DOHH2 (cell line): ENCODE measurements around the gene PLCG2.

Source experiments
- CTCF ChIP-seq: fragments of 200-600 bp; sonication (generic); IDR thresholded peaks from one replicate; pipeline ENCODE4 v1.5.1; 2014; ENCODE audit warnings: antibody characterized with exemption, mild to moderate bottlenecking, low read depth, low read length; ENCODE audit not compliant: poor library complexity, severe bottlenecking
- EZH2phosphoT487 ChIP-seq: fragments of 200-600 bp; sonication (generic); IDR thresholded peaks from 2 replicates; pipeline ENCODE4 v1.6.1; 2017; ENCODE audit warnings: borderline replicate concordance, mild to moderate bottlenecking, antibody characterized with exemption, low read length, moderate library complexity, mixed read lengths

GRCh38 chr16:81790277-81790676 lies 11.2 kb downstream of the PLCG2 start:
- TF ChIP-seq CTCF (no peak), EZH2phosphoT487 (no peak)
